Superior temporal gyrus (tissue), 1 donor: Measurements from ENCODE around the gene GSTA2.
"Not testable (repeated sequence)": the region's sequence is repeated elsewhere in the genome, so short reads cannot be mapped to it uniquely, and the experiment has no call there.

Experiments used
- DNase-seq: peaks from one replicate; pipeline ENCODE4 v3.0.0-alpha.2; 2016; ENCODE audit errors: extremely low spot score

Gene GSTA2

DNA sequence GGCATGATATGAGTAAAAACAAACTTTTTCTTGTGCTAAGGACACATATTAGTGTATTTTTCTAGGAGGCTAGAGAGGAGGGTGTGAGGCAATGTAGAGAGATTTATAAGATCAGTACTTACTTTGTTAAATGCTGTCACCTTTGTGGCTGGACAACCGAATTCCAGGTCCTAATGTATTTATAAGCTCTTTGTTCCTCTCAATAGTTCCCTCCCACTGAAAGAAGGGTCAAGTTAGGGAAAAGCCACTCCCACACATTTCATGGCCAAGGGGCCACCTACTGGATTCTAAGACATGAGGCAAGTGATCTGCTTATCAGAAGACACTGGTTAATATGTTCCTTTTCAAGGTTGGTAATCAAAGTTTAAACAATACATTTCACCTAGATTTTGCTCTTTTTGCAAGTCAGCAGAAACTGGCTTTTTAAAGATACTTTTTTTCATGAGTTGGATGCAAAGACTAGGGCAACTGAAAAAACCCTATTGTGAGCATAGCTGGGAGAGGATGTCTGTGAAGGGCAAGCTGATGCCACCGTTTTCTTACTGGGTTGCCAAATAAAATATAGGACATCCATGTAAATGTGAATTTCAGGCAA lies at the start of gene GSTA2:
Gene GSTA2, minus strand, starts transcription at position 154 of the 595 bp plus-strand sequence. CDS start 5,528 bp downstream, outside the sequence.
- not testable (repeated sequence) for DNase-seq

DNA sequence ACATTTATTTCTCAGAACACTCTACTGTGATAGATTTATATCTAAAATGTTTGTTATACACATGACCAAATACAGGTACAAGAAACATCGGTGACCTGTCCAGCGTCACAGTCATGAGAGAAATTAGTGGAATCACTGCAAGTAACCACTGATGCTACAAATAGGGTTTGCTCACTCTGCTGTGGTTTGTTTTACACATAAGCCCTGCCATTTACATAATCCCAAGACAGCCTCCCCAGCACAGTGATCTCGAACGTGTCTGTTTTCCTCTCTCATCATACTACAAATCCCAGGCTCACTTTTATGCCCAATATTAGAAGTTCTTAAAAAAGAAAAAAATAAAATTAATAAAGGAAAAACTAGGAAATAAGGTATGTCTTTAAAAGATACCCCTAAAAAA lies 46.5 kb upstream of the GSTA2 start:
- not testable (repeated sequence) for DNase-seq

DNA sequence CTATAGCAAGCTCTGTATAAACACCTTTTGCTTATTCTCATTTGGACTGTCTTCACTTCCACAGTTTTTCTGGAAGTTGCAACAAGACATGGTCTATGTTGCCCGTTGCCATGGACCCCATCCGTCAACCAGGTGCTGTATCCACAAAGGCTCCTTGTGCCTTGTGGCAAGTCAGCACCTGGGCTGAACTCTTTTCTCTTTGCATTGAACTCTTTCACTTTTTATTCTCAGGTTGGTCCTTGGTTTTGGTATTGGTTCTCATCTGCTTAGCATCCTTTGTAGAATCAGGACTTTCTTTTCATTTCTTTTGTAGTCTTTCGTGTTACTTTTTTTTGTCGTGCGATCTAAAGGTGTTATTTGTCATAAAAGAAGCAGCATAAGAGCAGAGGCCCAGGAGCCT lies 45.4 kb upstream of the GSTA2 start:
- no peak for DNase-seq

DNA sequence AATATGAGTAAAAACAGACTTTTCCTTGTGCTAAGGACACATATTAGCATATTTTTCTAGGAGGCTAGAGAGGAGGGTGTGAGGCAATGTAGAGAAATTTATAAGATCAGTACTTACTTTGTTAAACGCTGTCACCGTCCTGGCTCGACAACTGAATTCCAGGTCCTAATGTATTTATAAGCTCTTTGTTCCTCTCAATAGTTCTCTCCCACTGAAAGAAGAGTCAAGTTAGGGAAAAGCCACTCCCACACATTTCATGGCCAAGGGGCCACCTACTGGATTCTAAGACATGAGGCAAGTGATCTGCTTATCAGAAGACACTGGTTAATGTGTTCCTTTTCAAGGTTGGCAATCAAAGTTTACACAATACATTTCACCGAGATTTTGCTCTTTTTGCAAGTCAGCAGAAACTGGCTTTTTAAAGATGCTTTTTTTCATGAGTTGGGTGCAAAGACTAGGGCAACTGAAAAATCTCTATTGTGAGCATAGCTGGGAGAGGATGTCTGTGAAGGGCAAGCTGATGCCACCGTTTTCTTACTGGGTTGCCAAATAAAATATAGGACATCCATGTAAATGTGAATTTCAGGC lies 40.5 kb upstream of the GSTA2 start, which contains the start of gene GSTA1:
Gene GSTA1, minus strand, starts transcription at position 149 of the 588 bp plus-strand sequence. CDS start 4,549 bp downstream, outside the sequence.
- DNase-seq: not testable (repeated sequence)

DNA sequence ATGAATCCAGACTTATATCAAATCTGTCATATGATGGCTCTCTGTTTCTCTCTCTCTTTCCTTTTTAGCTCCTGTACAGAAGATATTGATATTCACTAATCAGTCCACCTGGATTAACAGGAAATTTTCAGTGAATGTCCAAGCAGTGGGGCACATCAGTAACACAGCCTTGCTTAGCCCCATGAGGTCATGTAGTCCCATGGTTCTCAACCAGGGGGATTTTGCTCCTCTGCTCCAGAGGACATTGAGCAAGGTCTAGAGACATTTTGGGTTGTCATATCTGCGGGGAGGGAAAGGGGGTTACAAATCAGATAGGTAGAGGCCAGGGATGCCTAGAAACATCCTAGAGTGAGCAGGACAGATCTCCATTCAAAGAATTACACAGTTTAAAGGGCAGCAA lies 39.5 kb upstream of the GSTA2 start:
- no peak for DNase-seq

DNA sequence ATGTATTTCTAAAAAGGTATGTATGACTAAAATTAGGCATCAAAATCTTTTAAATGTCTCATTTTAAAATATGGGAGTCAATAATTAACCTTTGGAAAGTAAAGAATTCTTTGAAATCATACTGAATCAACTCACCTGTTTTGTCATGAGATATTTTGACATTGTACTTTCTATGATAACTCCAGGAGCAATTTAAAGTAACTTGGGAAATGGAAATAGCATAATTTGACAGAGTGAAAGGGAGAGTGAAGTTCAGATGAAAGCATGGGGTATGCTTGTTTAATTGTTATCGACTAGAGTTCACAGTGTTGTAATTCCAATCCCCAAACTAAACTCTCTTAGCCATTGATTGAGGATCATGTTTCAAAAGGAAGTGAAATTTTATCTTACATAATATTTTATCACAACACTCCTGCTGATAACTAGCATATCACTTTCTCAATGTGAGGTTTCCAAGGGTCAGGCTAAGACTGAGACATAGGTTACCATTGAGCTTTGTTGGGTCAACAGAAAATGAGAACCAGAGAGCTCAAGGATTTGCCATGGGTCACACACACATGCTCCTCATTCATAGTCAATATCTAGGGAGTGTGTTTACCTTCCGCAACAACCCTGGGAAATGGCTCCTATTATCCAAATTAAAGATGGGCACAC lies 38.0 kb upstream of the GSTA2 start:
- DNase-seq: no peak

DNA sequence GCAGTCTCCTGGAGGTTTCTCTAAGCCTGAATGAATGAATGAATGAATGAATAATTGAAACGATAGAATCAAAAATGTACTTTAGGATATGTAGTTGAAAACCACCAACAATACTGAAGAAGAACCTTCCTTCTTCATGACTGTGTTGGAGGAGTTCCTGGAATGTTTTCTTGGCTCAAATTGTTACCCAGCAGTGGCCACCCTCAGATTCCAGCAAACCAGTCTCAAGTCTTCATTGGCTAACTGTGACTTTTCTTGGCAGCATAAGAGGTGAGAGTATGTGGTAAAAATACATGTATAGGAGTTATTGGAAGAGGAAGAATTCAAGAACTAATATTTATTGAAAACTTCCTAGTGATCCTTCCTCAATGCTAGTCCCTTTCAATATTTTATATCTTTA lies 36.0 kb upstream of the GSTA2 start:
- DNase-seq: not testable (repeated sequence)

DNA sequence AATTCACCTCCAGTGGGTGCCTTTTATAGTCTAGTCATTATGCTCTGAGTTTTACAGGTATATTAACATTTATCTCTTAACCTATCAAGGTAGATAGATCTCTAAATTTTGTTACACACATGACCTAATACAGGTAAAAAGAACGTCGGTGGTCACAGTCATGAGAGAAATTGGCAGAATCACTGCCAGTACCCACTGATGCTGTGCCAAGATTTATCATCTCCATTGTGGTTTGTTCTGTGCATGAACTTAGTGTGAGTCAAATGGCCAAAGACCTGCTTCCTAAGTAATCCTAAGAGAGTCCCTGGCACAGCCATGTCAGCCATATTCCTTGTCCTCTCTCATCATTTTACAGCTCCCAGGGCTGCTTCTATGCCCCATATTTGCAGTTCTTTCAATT lies 31.1 kb upstream of the GSTA2 start:
- DNase-seq: not testable (repeated sequence)

DNA sequence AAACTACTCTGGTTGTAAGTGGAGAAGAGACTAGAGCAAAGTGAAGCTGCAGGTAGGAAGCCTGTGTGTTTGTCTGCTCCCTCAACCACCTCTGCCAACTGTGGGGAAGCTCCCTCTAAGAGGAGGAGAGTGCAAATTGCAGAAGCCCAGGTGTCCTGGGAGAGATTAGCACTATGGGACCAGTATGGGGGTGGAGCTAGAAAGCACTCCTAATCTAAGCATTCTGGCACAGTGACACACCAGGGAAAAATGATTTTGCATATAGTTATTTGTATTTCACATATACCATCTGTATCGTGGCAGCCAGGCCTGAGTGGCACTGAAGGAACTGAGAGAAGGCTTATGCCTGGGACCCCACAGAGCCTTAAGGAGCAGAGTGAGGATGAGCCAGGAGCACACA lies 27.6 kb upstream of the GSTA2 start:
- DNase-seq: no peak

DNA sequence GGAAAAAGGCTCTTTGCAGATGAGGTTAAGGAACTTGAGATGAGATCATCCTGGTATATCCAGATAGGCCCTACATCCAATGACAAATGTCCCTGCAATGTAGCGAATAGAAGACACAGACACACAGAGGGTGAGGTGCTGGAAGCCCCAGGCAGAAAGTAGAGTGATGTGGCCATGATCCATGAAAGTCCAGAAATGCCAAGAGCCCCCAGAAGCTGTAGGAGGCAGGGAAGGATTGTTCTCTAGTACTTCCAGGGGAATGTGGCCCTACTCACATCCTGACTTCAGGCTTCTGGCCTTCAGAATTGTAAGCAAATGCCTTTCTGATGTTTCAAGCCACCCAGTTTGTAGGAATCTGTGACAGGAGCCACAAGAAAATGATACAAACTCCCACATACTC lies 26.4 kb upstream of the GSTA2 start:
- not testable (repeated sequence) for DNase-seq

DNA sequence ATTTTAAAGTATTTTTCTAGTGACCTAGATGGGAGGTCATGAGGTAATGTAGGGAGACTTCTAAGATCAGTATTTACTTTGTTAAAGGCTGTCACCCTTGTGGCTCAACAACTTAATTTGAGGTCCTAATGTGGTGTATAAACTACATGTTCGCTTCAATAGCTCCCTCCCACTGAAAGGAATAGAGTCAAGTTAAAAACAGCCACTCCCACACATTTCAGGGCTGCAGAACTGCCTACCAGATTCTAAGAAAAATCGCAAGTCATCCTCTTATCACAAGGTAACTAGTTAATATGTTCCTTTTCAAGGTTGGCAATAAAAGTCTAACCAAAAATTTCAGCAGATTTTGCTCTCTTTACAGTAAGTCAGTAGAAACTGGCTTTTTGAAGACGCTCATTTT lies 25.2 kb upstream of the GSTA2 start:
- peak; percentile 24 for DNase-seq

DNA sequence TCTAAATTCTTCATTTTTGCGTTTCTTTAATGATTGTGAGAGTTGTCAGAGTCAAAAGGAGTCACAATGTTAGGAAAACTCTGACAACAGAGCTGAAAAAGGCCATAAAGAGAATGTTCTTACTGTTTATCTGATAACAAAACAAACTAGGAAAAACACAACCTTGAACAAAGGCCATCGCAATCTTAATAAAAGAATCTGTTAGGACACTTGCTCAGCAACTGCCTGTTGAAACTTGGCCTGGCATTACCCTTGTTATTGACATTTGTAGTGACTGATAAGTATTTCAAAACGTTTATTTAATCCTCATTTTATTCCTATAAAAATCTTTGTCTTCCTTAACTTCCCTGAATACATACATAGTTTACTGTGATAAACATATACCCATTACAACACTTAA lies 24.6 kb upstream of the GSTA2 start:
- no peak for DNase-seq

DNA sequence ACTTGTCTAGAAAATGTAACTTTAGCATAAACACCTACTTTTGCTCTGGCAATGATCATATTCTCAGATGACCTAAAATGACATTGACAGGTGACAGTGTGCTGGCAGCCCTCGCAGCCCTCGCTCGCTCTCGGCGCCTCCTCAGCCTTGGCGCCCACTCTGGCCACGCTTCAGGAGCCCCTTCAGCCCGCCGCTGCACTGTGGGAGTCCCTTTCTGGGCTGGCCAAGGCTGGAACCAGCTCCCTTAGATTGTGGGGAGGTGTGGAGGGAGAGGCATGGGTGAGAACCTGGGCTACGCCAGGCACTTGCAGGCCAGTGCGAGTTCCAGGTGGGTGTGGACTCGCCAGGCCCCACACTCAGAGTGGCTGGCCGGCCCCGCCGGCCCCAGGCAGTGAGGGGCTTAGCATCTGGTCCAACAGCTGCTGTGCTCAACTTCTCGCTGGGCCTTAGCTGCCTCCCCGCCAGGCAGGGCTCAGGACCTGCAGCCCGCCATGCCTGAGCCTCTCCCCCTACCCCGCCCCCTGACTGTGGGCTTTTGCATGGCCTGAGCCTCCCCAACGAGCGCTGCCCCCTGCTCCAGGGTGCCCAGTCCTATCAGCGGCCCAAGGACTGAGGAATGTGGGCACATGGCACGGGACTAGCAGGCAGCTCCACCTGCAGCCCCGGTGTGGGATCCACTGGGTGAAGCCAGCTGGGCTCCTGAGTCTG lies 23.1 kb upstream of the GSTA2 start:
- DNase-seq: no peak

DNA sequence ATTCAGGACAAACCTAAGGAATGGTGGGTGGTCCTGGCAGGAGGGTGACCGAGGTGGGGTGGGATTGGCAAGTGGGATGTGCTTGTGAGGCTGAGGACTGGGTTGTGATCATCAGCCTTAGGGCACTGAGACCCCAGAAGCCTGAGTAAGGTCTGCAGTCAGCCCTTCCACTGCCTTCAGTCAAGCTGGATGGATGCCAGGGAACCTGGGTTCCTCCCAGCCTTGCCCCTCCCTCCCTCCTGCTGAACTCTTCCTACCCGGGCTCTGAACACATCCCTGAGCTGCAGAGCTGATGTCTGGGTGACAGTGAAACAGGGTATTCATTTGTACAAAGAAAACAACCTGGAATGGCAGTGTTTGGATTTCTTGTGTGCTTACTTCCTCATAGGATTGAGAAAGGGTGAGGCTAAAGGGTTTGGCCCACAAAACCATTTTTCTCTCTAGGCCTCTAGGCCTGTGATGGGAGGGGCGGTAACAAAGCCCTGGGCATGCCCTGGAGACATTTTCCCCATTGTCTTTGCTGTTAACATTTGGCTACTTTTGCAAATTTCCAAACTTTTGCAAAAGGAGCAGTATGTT lies 19.5 kb upstream of the GSTA2 start:
- not testable (repeated sequence) for DNase-seq

DNA sequence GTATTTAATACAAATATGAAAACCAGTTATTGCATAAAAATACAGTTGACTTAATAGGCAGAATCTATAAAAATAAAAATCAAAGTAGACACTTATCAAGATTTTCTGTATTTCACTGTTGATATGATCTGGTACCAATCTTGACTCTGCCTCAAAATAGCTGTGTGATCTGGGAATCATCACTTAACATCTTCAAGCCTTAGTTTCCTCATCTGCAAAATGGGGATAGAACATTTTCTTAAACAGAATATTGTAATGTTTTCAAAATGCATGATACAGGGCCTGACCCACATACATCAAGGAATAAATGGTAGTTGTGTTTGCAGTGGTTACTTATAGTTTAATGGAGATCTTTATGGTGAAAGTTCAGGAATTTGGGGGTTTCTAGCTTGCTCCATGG lies 18.9 kb upstream of the GSTA2 start:
- DNase-seq: not testable (repeated sequence)

DNA sequence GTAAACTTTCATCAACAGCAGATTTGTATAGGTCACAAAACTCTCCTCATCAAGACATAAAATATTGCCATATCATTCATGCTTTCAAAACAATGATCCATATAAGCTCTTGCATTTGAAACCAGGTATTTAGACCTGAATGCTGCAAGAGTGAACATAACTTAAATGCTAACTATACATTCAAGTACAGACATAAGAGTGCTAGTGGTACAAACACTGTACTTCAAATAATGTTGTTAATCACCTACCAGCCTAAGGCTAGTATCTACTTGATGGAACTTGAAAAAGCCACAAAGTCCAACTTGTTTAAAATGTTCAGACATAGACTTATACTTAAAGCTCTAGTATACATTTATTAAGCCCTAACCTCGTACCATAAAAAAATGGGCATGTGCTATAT lies 16.0 kb upstream of the GSTA2 start:
- DNase-seq: no peak

DNA sequence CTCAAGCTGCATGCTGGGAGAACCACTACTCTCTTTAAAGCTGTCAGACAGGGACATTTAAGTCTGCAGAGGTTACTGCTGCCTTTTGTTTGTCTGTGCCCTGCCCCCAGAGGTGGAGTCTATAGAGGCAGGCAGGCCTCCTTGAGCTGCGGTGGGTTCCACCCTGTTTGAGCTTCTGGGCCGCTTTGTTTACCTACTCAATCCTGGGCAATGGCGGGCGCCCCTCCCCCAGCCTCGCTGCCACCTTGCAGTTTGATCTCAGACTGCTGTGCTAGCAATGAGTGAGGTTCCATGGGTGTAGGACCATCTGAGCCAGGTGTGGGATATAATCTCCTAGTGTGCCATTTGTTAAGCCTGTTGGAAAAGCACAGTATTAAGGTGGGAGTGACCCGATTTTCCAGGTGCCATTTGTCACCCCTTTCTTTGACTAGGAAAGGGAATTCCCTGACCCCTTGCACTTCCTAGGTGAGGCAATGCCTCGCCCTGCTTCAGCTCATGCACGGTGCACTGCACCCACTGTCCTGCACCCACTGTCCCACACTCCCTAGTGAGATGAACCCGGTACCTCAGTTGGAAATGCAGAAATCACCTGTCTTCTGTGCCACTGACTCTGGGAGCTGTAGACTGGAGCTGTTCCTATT lies 13.6 kb upstream of the GSTA2 start:
- DNase-seq: not testable (repeated sequence)

DNA sequence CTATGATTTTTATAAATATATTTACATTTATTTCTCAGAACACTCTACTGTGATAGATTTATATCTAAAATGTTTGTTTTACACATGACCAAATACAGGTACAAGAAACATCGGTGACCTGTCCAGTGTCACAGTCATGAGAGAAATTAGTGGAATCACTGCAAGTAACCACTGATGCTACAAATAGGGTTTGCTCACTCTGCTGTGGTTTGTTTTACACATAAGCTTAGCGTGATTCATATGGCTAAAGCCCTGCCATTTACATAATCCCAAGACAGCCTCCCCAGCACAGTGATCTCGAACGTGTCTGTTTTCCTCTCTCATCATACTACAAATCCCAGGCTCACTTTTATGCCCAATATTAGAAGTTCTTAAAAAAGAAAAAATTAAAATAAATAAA lies 6.1 kb upstream of the GSTA2 start:
- not testable (repeated sequence) for DNase-seq

DNA sequence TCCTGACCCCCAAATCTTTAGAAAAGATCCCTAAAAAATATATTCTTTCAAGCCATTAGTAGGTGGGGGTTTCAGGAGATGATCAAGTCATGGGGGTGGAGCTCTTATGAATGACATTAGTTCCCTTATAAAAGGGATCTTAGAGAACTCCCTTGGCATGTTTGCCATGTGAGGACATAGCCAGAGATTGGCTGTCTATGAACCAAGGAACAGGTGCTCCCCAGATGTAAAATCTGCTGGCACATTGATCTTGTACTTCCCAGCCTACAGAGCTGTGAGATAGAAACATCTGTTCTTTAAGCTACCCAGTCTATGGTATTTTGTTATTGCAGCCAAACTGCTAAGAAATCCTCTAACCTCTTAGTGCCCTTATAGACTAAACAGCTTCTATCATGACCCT lies 4.4 kb upstream of the GSTA2 start:
- not testable (repeated sequence) for DNase-seq

DNA sequence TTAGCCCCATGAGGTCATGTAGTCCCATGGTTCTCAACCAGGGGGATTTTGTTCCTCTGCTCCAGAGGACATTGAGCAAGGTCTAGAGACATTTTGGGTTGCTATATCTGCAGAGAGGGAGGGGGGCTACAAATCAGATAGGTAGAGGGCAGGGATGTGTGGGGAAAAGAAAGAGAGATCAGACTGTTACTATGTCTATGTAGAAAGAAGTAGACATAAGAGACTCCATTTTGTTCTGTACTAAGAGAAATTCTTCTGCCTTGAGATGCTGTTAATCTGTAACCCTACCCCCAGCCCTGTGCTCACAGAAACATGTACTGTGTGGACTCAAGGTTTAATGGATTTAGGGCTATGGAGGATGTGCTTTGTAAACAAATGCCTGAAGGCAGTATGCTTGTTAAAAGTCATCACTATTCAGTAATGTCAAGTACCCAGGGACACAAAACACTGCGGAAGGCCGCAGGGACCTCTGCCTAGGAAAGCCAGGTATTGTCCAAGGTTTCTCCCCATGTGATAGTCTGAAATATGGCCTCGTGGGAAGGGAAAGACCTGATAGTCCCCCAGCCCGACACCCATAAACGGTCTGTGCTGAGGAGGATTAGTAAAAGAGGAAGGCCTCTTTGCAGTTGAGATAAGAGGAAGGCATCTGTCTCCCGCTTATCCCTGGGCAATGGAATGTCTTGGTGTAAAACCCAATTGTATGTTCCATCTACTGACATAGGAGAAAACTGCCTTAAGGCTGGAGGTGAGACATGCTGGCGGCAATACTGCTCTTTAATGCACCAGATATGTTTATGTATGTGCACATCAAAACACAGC lies 1.4 kb downstream of the GSTA2 start:
- not testable (repeated sequence) for DNase-seq
